H54 (cell line): ENCODE results near the gene WNT3.

Experiments used
- DNase-seq: peaks from one replicate; pipeline ENCODE4 v3.0.0; 2011; ENCODE audit warnings: low spot score, mixed read lengths; ENCODE audit not compliant: insufficient read length
- FAIRE-seq: peaks from 3 replicates; lab custom pipeline; 2011; peaks lifted over from hg19 to GRCh38; lab: Jason Lieb, UNC
- POLR2A ChIP-seq: IDR thresholded peaks from 2 replicates; pipeline ENCODE4 v1.6.1; 2011; ENCODE audit warnings: low read depth, mild to moderate bottlenecking, low read length

Gene WNT3

GRCh38 chr17:46722662-46723285 lies 95.7 kb downstream of the WNT3 start:
- FAIRE-seq (peak; percentile 69), DNase-seq (no peak)
- no peak for TF ChIP-seq POLR2A

GRCh38 chr17:46720408-46720807 lies 98.1 kb downstream of the WNT3 start:
- FAIRE-seq (no peak), DNase-seq (no peak)
- TF ChIP-seq POLR2A: no peak

- no peak for TF ChIP-seq POLR2A
- no peak for DNase-seq
- no peak for FAIRE-seq
Observed at GRCh38 chr17:46719891-46720290, 98.6 kb downstream of the WNT3 start.

- no peak for DNase-seq
- no peak for FAIRE-seq
- no peak for TF ChIP-seq POLR2A
Observed at GRCh38 chr17:46717999-46718398, 100.5 kb downstream of the WNT3 start.
